Hepatocyte (in vitro differentiated cells): ENCODE measurements around the gene CABYR. TPM values are rescaled to one million over a fixed set of nuclear protein-coding genes. Genes with fewer than 3 reads are reported as not detected.

Experiments used
- DNase-seq: peaks from one replicate; pipeline ENCODE4 v3.0.0-alpha.2; 2016; ENCODE audit warnings: low spot score
- H2AFZ ChIP-seq: fragments of 200-600 bp; sonication (generic); 2 replicates; pipeline ENCODE4 v1.6.0; 2016; ENCODE audit warnings: antibody characterized with exemption, mild to moderate bottlenecking
- H3K27ac ChIP-seq: fragments of 200-600 bp; sonication (generic); 2 replicates; pipeline ENCODE4 v1.5.1; 2016; ENCODE audit warnings: mild to moderate bottlenecking
- H3K27me3 ChIP-seq: fragments of 200-600 bp; sonication (generic); 2 replicates; pipeline ENCODE4 v1.6.1; 2016
- H3K36me3 ChIP-seq: fragments of 200-600 bp; sonication (generic); replicated peaks from 2 replicates; pipeline ENCODE4 v1.5.1; 2016; ENCODE audit warnings: low read depth; ENCODE audit not compliant: insufficient read depth
- H3K4me1 ChIP-seq: fragments of 200-600 bp; sonication (generic); 2 replicates; pipeline ENCODE4 v1.5.1; 2016; ENCODE audit warnings: mild to moderate bottlenecking, moderate library complexity; ENCODE audit not compliant: insufficient read depth
- H3K4me2 ChIP-seq: fragments of 200-600 bp; sonication (generic); 2 replicates; pipeline ENCODE4 v1.6.0; 2016
- H3K4me3 ChIP-seq: fragments of 200-600 bp; sonication (generic); 2 replicates; pipeline ENCODE4 v1.5.1; 2016; ENCODE audit warnings: mild to moderate bottlenecking
- H3K79me2 ChIP-seq: fragments of 200-600 bp; sonication (generic); 2 replicates; pipeline ENCODE4 v1.6.0; 2017; ENCODE audit warnings: mild to moderate bottlenecking
- H3K9me2 ChIP-seq: fragments of 200-600 bp; sonication (generic); replicated peaks from 2 replicates; pipeline ENCODE4 v1.6.0; 2017; ENCODE audit warnings: mild to moderate bottlenecking; ENCODE audit not compliant: insufficient read depth
- H3K9me3 ChIP-seq: fragments of 200-600 bp; sonication (generic); 2 replicates; pipeline ENCODE4 v1.5.1; 2016; ENCODE audit warnings: low read depth, mild to moderate bottlenecking
- H4K20me1 ChIP-seq: fragments of 200-600 bp; sonication (generic); 2 replicates; pipeline ENCODE4 v1.6.0; 2016; ENCODE audit warnings: mild to moderate bottlenecking; ENCODE audit not compliant: insufficient read depth, poor library complexity, severe bottlenecking
- EZH2 ChIP-seq: fragments of 200-600 bp; sonication (generic); IDR thresholded peaks from 2 replicates; pipeline ENCODE4 v1.6.1; 2016; ENCODE audit warnings: antibody characterized with exemption, mild to moderate bottlenecking, borderline replicate concordance
- EZH2phosphoT487 ChIP-seq: fragments of 200-600 bp; sonication (generic); IDR thresholded peaks from one replicate; pipeline ENCODE4 v1.6.1; 2018; ENCODE audit warnings: antibody characterized with exemption, mild to moderate bottlenecking, low read depth, moderate library complexity; ENCODE audit not compliant: unreplicated experiment, severe bottlenecking
- WGBS: methylation state at CpG from one replicate; pipeline ENCODE4 v1.1.6; 2016; ENCODE audit warnings: low lambda C conversion rate; ENCODE audit errors: missing lambda C conversion rate; 5-methylcytosine and 5-hydroxymethylcytosine counted together
- polyA plus RNA-seq: library from polyadenylated mRNA; unstranded; fragments of >200 nt; fragmentation: Nextera tagmentation; extraction: Ambion mirVana; gene quantifications from 2 replicates; pipeline ENCODE4 v1.2.1, GENCODE V29; 2016
- total RNA-seq: library from RNA; depleted of rRNA; stranded (reverse); fragments of >200 nt; gene quantifications from 2 replicates; pipeline ENCODE4 v1.2.3, GENCODE V29; 2014
- TF ChIP-seq, protein P1 (sequence below): fragments of 200-600 bp; sonication (generic); IDR thresholded peaks from 2 replicates; pipeline ENCODE4 v1.5.1; 2016; ENCODE audit warnings: antibody characterized with exemption, mild to moderate bottlenecking; ENCODE audit not compliant: poor library complexity

CABYR gene
- total and polyA plus RNA-seq, 2 experiments from 2014 or later = 3.6 to 5.3 TPM

DNA sequence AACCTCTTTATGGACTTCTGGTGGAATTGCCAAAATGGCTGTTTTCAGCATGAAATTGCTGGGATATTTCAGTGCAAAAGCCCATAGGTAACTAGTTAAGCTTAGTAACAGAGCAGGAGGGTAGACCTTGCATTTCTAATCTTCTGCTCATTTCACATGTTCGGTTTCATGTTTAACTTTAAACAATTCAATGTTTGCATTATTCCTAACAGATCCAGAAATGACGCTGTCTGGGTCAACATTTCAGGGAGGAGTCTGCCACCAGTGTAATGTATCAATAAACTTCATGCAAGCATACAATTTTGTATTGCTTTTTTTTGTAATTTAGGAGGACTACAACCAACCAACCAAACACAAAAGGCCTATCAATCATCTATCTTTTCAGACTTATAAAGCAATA is 22.4 kb downstream of the CABYR start:
- H3K36me3 ChIP-seq = peaks cover 4% of the 10 kb centered on the region
- WGBS = 60% methylated on average over 2 of the region's 2 CpGs
- DNase-seq = no peak
- TF ChIP-seq EZH2phosphoT487 (no peak), EZH2 (no peak)
- TF ChIP-seq, protein P1, sequence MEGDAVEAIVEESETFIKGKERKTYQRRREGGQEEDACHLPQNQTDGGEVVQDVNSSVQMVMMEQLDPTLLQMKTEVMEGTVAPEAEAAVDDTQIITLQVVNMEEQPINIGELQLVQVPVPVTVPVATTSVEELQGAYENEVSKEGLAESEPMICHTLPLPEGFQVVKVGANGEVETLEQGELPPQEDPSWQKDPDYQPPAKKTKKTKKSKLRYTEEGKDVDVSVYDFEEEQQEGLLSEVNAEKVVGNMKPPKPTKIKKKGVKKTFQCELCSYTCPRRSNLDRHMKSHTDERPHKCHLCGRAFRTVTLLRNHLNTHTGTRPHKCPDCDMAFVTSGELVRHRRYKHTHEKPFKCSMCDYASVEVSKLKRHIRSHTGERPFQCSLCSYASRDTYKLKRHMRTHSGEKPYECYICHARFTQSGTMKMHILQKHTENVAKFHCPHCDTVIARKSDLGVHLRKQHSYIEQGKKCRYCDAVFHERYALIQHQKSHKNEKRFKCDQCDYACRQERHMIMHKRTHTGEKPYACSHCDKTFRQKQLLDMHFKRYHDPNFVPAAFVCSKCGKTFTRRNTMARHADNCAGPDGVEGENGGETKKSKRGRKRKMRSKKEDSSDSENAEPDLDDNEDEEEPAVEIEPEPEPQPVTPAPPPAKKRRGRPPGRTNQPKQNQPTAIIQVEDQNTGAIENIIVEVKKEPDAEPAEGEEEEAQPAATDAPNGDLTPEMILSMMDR = no peak
- peaks cover 10% of the 10 kb centered on the region for H3K4me1 ChIP-seq
- H3K4me3 ChIP-seq = no peak overlapping the region
- H4K20me1 ChIP-seq = no peaks in the 10 kb centered on the region
- no peaks in the 10 kb centered on the region for H3K79me2 ChIP-seq
- H3K27me3 ChIP-seq = no peaks in the 10 kb centered on the region
- H2AFZ ChIP-seq = no peak overlapping the region
- H3K9me2 ChIP-seq = no peaks in the 10 kb centered on the region
- no peaks in the 10 kb centered on the region for H3K9me3 ChIP-seq
- no peak overlapping the region for H3K4me2 ChIP-seq
- H3K27ac ChIP-seq = no peak overlapping the region

DNA sequence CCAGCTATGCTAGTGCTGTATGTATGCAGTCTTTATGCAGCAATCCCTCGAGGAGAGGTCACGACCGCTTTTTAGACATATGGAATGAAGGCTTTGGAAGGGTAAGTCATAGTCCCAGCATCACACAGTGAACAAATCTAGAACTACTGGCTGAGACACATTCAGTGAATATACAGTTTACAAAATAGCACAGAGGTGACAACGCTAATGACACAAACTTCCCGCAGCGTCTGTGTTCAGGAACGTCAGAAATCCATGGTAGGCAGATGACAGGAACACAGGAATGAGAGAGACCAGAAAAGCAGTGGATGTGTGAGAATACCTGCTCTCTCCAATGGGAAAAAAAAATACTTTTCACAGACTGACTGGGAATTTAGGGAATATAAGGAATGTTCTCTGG is 29.6 kb downstream of the CABYR start:
- Histone ChIP-seq H4K20me1 (no peaks in the 10 kb centered on the region), H3K27ac (no peak overlapping the region), H3K27me3 (no peaks in the 10 kb centered on the region), H2AFZ (no peak overlapping the region), H3K36me3 (no peaks in the 10 kb centered on the region), H3K79me2 (no peaks in the 10 kb centered on the region), H3K9me3 (no peaks in the 10 kb centered on the region), H3K9me2 (no peaks in the 10 kb centered on the region), H3K4me3 (no peak overlapping the region), H3K4me2 (no peak overlapping the region), H3K4me1 (no peaks in the 10 kb centered on the region)
- DNase-seq = no peak
- TF ChIP-seq EZH2 (no peak), EZH2phosphoT487 (no peak)
- TF ChIP-seq, protein P1 = no peak
- 82% methylated on average over 7 of the region's 7 CpGs for WGBS

DNA sequence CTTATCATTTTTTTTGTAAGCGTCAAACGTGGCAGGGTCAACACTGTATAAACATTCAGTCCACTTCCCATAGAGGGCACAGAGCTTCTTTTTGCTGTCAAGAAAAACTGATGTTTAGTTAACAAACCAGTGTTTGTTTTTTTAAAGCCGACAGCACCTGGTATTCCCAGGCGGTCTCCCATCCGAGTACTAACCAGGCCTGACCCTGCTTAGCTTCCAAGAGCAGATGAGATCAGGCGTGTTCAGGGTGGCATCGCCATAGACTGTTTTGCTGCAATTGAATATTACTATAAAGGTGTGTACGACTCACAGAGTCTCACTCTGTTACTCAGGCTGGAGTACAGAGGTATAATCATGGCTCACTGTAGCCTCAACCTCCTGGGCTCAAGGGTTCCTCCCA is 31.5 kb downstream of the CABYR start:
- TF ChIP-seq EZH2 (no peak), EZH2phosphoT487 (no peak)
- TF ChIP-seq, protein P1 = no peak
- 87% methylated on average over 8 of the region's 8 CpGs for WGBS
- no peak overlapping the region for H3K27ac ChIP-seq

DNA sequence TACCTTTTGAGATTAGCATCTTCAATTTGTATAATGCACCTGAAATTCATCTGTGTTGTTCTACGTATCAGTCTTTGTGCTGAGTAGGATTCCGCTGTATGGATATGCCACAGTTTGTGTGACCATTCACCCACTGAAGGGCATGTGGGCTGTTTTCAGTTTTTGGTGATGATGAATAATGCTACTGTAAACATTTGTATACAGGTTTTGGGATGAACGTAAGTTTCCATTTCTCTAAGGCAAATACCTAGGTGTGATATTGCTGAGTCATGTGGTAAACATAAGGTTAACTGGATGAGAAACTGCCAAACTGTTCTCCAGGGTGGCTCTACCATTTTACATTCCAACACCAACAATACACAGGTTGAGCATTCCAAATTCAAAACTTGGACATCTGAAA is 35.1 kb downstream of the CABYR start:
- no peaks in the 10 kb centered on the region for H4K20me1 ChIP-seq
- DNase-seq = no peak
- TF ChIP-seq, protein P1 = no peak
- no peak for TF ChIP-seq EZH2
- TF ChIP-seq EZH2phosphoT487 = no peak
- H3K4me3 ChIP-seq = no peak overlapping the region
- WGBS = 94% methylated on average over 3 of the region's 3 CpGs
- no peaks in the 10 kb centered on the region for H3K27me3 ChIP-seq
- no peaks in the 10 kb centered on the region for H3K36me3 ChIP-seq
- no peaks in the 10 kb centered on the region for H3K9me3 ChIP-seq
- H3K4me2 ChIP-seq = no peak overlapping the region
- no peak overlapping the region for H3K27ac ChIP-seq
- H3K9me2 ChIP-seq = no peaks in the 10 kb centered on the region
- H2AFZ ChIP-seq = no peak overlapping the region
- no peaks in the 10 kb centered on the region for H3K4me1 ChIP-seq
- H3K79me2 ChIP-seq = no peaks in the 10 kb centered on the region

More for the DNA sequence above, 31.5 kb downstream of the CABYR start:
- Histone ChIP-seq H3K79me2 (no peaks in the 10 kb centered on the region), H2AFZ (no peak overlapping the region), H3K4me1 (no peaks in the 10 kb centered on the region), H3K4me2 (no peak overlapping the region), H3K4me3 (no peak overlapping the region), H4K20me1 (no peaks in the 10 kb centered on the region), H3K9me3 (no peaks in the 10 kb centered on the region), H3K27me3 (no peaks in the 10 kb centered on the region), H3K36me3 (no peaks in the 10 kb centered on the region), H3K9me2 (no peaks in the 10 kb centered on the region)
- no peak for DNase-seq
